Kidney (tissue), 14 donors: Measurements from ENCODE around the gene RSPH6A. TPM values are rescaled to one million over a fixed set of nuclear protein-coding genes. Genes with fewer than 3 reads are reported as not detected.
A peak's percentile ranks its signal among the peaks of the same experiment; 100 is the strongest.
"Not testable (repeated sequence)": the region's sequence is repeated elsewhere in the genome, so short reads cannot be mapped to it uniquely, and the experiment has no call there.

Source experiments
- DNase-seq, 5 donors: peaks; one replicate each; pipeline ENCODE4 v3.0.0-alpha.2; 2013 to 2020
- FAIRE-seq: peaks from 2 replicates; lab custom pipeline; 2012; peaks lifted over from hg19 to GRCh38; lab: Jason Lieb, UNC
- H3K27ac ChIP-seq, 2 donors: one replicate each; pipeline ENCODE4 v1.7.0; 2013; ENCODE audit warnings: low read depth in 2 of 2, low read length in 2 of 2, inconsistent platforms in 1 of 2
- H3K27me3 ChIP-seq: one replicate; pipeline ENCODE4 v1.7.1; 2013; ENCODE audit warnings: low read length, inconsistent platforms; ENCODE audit not compliant: control insufficient read depth, insufficient read depth
- H3K36me3 ChIP-seq, 3 donors: one replicate each; pipeline versions ENCODE4 v1.7.0 to v1.7.1; 2013; ENCODE audit warnings: low read length in 3 of 3, control low read depth in 1 of 3, inconsistent platforms in 1 of 3; ENCODE audit not compliant: insufficient read depth in 3 of 3, control insufficient read depth in 2 of 3
- H3K4me1 ChIP-seq, 3 donors: one replicate each; pipeline versions ENCODE4 v1.7.0 to v1.7.1; 2013; ENCODE audit warnings: low read length in 3 of 3, inconsistent platforms in 1 of 3, low read depth in 1 of 3; ENCODE audit not compliant: control insufficient read depth in 2 of 3, insufficient read depth in 2 of 3
- H3K4me3 ChIP-seq, 3 donors: one replicate each; pipeline versions ENCODE4 v1.7.0 to v1.8.1; 2013; ENCODE audit warnings: low read length in 3 of 3, control low read depth in 1 of 3, inconsistent platforms in 1 of 3
- H3K9ac ChIP-seq, 3 donors: one replicate each; pipeline versions ENCODE4 v1.7.0 to v1.7.1; 2013; ENCODE audit warnings: low read length in 3 of 3, control low read depth in 1 of 3, inconsistent platforms in 1 of 3
- H3K9me3 ChIP-seq, 3 donors: one replicate each; pipeline versions ENCODE4 v1.7.0 to v1.7.1; 2013; ENCODE audit warnings: low read length in 3 of 3, control low read depth in 1 of 3, inconsistent platforms in 1 of 3; ENCODE audit not compliant: control insufficient read depth in 2 of 3, insufficient read depth in 1 of 3
- CTCF ChIP-seq: IDR thresholded peaks from 3 replicates; pipeline ENCODE4 v1.5.1; 2012; ENCODE audit warnings: mild to moderate bottlenecking, moderate library complexity, borderline replicate concordance; ENCODE audit not compliant: insufficient read depth; ENCODE audit errors: extremely low read depth
- intact Hi-C: fragments of 100-400 bp; cut with DNase I; formaldehyde crosslinking; loops from one replicate; pipeline ENCODE4 v1.11.1; 2022
- polyA plus RNA-seq: library from polyadenylated mRNA; stranded (reverse); fragments of 350-450 nt; fragmentation: Illumina TruSeq; extraction: RNeasy Lipid Tissue Mini Kit (QIAGEN cat#74804); gene quantifications from one replicate; pipeline ENCODE4 v1.2.3, GENCODE V29; 2014; ENCODE audit warnings: low read depth, low replicate concordance; ENCODE audit not compliant: insufficient read depth
- total RNA-seq: library from RNA; stranded (reverse); fragmentation: NEBNext Ultra II Directional; extraction: Animal tissue kit (Norgen Biotek cat#: 25700); gene quantifications from one replicate; pipeline ENCODE4 v1.2.1, GENCODE V29; 2021
- donor health status: control.
- donor health status: control.
- donor health status: control.
- donor health status: control.
- donor health status: control.
- donor health status: DM: yes; HTN: yes; CAD: no.
- donor health status: Normal renal cell carcinoma (clear cell type).

Gene RSPH6A
- total and polyA plus RNA-seq, 2 donors from 2014 or later: 0.13 TPM; not detected in 1

GRCh38 chr19:45801603-45802175 is 13.4 kb downstream of the RSPH6A start:
- Histone ChIP-seq H3K4me1 (no peaks in the 10 kb centered on the region), H3K27me3 (no peaks in the 10 kb centered on the region), H3K9ac (no peak overlapping the region), H3K27ac (no peak overlapping the region), H3K36me3 (no peaks in the 10 kb centered on the region), H3K4me3 (no peak overlapping the region), H3K9me3 (no peaks in the 10 kb centered on the region)
- DNase-seq (no peak), FAIRE-seq (no peak)
- no peak for TF ChIP-seq CTCF
- intact Hi-C loops: no loop called here

- peak in 2 of 5 donors; percentile 28 to 76 for DNase-seq
- Histone ChIP-seq H3K36me3 (no peaks in the 10 kb centered on the region), H3K27me3 (no peaks in the 10 kb centered on the region), H3K9ac (no peak overlapping the region), H3K9me3 (no peaks in the 10 kb centered on the region), H3K27ac (no peak overlapping the region), H3K4me3 (no peak overlapping the region), H3K4me1 (no peaks in the 10 kb centered on the region)
- FAIRE-seq: no peak
- intact Hi-C loops: no loop called here
- TF ChIP-seq CTCF: no peak
Observed at GRCh38 chr19:45800070-45800553, 15.0 kb downstream of the RSPH6A start.

GRCh38 chr19:45799541-45799940 is 15.6 kb downstream of the RSPH6A start:
- intact Hi-C loops, H3K27me3 ChIP-seq, H3K27ac ChIP-seq, H3K4me1 ChIP-seq, H3K36me3 ChIP-seq, FAIRE-seq, H3K9me3 ChIP-seq, H3K4me3 ChIP-seq, H3K9ac ChIP-seq: not testable (repeated sequence)
- DNase-seq: peak in 1 of 5 donors; percentile 45

GRCh38 chr19:45798995-45799517 is 16.1 kb downstream of the RSPH6A start:
- H3K36me3 ChIP-seq: no peaks in the 10 kb centered on the region
- no peak overlapping the region for H3K4me3 ChIP-seq
- H3K9ac ChIP-seq: no peak overlapping the region
- no peaks in the 10 kb centered on the region for H3K9me3 ChIP-seq
- no peaks in the 10 kb centered on the region for H3K4me1 ChIP-seq
- H3K27ac ChIP-seq: no peak overlapping the region
- intact Hi-C loops: no loop called here
- peak; percentile 81 for TF ChIP-seq CTCF
- DNase-seq (peak in 4 of 5 donors; percentile 90 to 95 (median 90)), FAIRE-seq (peak; percentile 32)
- no peaks in the 10 kb centered on the region for H3K27me3 ChIP-seq
